Mammary epithelial cell (primary cell): ENCODE results near the gene PROX2.

ENCODE experiments used
- EZH2 ChIP-seq: IDR thresholded peaks from 2 replicates; pipeline ENCODE4 v1.6.1; 2012; ENCODE audit warnings: low read length, inconsistent platforms, borderline replicate concordance
- TF ChIP-seq, protein P1 (sequence below), 2 donors: IDR thresholded peaks in 1 of 2; conservative IDR thresholded peaks in 1 of 2; 2 replicates each; pipeline ENCODE4 v1.5.1; 2011 to 2012; ENCODE audit warnings: inconsistent platforms in 2 of 2, low read length in 2 of 2, mild to moderate bottlenecking in 2 of 2, control low read depth in 1 of 2, low read depth in 1 of 2; ENCODE audit not compliant: insufficient read depth in 1 of 2; ENCODE audit errors: extremely low read depth in 1 of 2

DNA sequence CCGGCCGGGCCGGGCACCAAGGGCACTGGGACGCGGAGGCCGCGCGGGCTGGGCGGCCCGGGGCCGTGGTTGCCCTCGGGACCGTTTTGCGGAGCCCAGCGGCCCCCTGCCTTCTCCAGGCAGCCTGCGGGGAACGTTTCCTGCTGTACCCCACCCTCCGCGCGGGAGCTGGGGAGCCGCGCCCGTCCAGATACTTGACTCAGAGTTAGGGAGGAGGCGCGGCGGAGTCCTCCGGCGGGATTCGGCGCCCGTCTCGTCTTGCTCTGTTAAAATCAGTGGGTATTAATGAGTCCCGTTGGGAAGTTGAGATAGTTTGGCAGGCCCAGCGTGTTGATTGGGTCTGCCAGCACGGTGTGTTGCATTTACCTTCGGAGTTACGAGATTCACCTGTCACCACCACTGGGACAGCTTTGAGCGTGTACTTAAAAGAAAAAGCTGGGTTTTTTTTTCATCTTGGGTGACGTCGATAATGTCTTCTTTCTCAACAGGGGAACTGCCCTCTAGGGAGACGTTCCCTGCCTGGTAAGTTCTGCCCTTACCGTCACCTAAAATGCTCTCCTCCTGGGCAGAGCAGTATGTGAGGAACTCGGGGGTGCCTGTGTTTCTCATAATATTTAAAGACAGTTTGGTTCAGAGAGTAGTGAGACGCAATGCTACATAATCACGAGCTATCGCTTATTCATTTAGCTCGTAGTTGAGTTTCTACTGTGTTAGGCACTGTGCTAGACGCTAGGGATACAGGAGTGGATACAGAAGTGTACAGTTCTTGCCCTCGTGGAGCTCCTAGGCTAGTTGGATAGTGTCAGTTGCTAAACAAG is 6.4 kb upstream of the PROX2 start:
- TF ChIP-seq, protein P1, sequence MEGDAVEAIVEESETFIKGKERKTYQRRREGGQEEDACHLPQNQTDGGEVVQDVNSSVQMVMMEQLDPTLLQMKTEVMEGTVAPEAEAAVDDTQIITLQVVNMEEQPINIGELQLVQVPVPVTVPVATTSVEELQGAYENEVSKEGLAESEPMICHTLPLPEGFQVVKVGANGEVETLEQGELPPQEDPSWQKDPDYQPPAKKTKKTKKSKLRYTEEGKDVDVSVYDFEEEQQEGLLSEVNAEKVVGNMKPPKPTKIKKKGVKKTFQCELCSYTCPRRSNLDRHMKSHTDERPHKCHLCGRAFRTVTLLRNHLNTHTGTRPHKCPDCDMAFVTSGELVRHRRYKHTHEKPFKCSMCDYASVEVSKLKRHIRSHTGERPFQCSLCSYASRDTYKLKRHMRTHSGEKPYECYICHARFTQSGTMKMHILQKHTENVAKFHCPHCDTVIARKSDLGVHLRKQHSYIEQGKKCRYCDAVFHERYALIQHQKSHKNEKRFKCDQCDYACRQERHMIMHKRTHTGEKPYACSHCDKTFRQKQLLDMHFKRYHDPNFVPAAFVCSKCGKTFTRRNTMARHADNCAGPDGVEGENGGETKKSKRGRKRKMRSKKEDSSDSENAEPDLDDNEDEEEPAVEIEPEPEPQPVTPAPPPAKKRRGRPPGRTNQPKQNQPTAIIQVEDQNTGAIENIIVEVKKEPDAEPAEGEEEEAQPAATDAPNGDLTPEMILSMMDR (conservative IDR thresholded peaks at IDR 0.05 in 1 of 2, IDR thresholded peaks at IDR 0.05 in 1 of 2; ENCODE audit: extremely low read depth in 1 of 2, insufficient read depth in 1 of 2, low read depth in 1 of 2, low read length in 2 of 2), result no peak
- no peak for TF ChIP-seq EZH2
